Erythroblast (primary cell): ENCODE measurements around the gene GABRA4.
A peak's percentile ranks its signal among the peaks of the same experiment; 100 is the strongest.

ENCODE experiments used
- DNase-seq, 2 experiments: peaks; one replicate each; lab custom pipeline; 2025; lab: John Stamatoyannopoulos, UW
- GATA1 ChIP-seq: IDR thresholded peaks from 2 replicates; pipeline ENCODE4 v1.6.1; 2011; ENCODE audit warnings: low read depth, mild to moderate bottlenecking, control low read depth, low read length, moderate library complexity
- POLR2A ChIP-seq: IDR thresholded peaks from 2 replicates; pipeline ENCODE4 v1.6.1; 2011; ENCODE audit warnings: mild to moderate bottlenecking, low read length

GABRA4 gene

DNA sequence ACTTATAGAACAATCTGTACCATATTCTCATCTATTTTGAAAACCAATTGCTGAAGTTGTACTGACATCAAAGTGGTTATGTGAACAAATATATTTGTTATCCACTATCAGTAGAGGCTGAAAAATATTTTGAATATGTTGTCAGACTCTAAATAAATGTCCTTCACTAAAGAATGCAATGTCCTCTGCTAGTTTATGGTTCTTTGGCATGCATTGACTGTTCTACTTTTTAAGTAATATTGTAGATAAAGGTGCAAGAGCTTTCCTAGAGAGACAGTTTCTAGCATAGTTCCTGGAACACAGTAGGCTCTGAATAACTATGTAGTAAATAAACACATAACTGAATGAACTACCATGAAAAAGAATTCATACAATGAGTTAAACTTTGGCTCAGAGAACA, 66.2 kb downstream of the GABRA4 start:
- no peak for DNase-seq
- TF ChIP-seq GATA1, result no peak
- TF ChIP-seq POLR2A, result no peak

DNA sequence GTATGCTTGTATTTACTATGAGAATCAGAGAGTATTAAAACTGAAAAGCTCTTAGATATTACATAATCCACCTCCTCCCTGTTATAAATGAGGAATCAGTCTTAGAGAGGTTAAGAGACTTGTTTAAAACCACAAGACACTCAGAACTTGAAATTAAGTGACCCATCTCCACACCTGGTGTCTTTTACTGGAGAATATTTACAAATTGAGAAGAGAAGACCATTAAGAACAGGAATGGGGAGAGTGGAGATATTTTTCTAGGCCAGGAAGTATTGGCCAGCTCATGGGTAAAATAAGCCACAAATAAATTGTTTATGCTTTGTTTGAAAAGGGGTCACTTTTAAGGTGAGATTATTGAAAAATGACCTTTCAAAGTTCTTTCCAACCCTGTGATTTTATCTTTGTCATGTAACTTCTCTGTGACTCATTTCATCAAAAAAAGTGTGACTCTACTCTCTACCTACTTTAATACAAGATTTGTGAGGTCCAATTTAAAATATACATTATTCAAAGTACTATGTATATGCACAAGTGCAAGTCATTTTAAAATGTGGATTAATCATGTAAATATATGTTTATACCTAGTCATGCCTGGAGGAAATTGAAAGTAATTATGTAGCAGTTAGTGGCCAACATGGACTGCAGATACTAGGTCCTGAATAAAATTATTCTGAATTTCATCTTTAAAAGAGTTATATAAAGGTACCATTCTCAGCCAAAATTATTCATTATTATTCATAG, 68.4 kb downstream of the GABRA4 start:
- TF ChIP-seq POLR2A, result no peak
- TF ChIP-seq GATA1, result no peak

DNA sequence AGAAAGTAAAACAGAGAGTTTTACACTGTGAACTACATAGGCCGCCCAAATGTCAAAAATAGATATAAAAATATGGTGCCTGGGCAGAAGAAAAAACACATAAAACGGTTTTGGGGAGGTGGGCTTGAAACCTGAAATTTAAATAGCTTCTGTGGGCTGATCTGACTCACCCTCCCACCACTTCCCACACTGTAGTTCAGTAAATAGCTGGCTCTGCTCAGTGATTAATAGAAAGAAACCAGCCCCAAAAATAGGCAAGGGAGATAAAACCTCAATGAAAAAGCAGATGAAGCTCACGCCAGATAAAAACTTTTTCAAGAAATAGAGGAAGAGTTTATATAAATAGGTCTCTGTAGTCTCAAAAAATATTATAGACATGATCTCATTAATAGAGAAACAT, 71.2 kb downstream of the GABRA4 start:
- DNase-seq, result no peak
- TF ChIP-seq POLR2A (no peak), GATA1 (no peak)

More for the DNA sequence above, 68.4 kb downstream of the GABRA4 start:
- no peak for DNase-seq

DNA sequence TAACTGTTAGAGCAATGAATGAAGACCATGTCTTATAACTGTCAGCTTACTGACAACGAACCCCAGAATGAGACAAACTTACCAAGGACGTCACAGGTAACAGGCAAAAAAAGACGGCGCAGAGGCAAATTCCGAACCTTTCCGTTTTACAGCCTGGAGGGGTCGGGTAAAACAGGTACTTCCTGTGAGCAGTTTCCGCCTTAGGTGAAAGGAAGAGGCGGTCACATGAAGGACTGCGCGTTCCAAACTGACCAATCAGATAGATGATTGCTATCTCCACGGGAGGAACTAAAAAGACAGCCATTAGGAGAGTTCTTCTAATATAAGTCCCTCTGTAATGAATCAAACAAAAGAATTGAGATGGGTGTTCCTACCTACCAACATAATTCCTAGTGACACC, 84.3 kb downstream of the GABRA4 start, which contains the start of gene COX7B2:
COX7B2 (minus strand) TSS at position 168 of the 400 bp plus-strand sequence. CDS start 174,053 bp downstream, outside the sequence.
- TF ChIP-seq GATA1, result no peak
- TF ChIP-seq POLR2A, result no peak
- no peak for DNase-seq

DNA sequence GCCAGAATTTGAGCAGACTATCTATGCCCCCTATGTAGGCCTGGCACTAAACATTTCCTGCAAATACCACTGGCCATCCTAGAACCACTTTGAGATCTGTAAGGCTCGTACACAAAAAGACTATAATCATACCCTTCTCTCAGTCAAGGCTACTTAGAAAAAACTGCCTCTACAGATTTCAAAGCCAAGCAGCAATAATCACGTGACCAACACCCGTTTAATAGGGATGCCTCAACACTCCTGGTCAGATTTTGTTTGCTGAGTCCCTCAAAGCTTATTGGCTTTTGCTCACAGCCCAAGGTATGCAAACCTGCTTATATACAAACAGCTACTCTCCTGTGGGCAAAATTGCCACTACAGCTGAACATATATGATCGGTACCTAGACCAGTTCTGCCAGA, 85.2 kb downstream of the GABRA4 start:
- TF ChIP-seq POLR2A, result no peak
- no peak for TF ChIP-seq GATA1
- no peak for DNase-seq

DNA sequence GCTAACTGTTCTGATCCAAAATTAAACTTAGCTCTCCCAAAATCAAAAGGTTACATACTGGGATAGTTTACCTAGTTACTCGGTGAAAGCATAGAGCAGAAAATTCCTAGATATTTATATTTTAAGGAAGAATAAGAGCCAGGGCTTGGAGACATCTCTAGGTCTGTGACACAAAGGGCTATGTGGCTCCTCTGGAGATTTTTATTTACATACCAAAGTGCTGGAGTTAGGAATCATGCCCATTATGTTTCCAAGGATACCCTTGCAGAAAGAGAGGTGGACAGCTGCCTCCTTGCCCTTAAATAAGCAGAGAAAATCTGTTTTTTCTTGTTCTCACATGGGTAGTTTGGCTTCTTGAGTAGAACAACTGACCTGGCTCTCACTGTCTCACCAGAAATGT, 93.3 kb downstream of the GABRA4 start:
- no peak for DNase-seq
- no peak for TF ChIP-seq POLR2A
- TF ChIP-seq GATA1, result no peak

DNA sequence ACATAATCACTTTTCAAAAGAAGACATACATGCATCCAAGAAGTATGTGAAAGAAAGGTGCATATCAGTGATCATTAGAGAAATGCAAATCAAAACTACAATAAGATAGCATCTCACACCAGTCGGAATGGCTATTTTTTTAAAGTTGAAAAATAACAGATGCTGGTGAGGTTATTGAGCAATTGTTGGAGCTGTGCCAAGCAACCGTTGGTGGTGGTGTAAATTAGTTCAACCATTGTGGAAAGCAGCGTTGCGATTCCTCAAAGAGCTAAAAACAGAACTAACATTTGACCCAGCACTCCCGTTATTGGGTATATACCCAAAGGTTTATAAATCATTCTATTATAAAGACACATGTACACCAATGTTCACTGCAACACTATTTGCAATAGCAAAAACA, 98.6 kb downstream of the GABRA4 start:
- TF ChIP-seq POLR2A, result no peak
- TF ChIP-seq GATA1, result no peak
- no peak for DNase-seq

DNA sequence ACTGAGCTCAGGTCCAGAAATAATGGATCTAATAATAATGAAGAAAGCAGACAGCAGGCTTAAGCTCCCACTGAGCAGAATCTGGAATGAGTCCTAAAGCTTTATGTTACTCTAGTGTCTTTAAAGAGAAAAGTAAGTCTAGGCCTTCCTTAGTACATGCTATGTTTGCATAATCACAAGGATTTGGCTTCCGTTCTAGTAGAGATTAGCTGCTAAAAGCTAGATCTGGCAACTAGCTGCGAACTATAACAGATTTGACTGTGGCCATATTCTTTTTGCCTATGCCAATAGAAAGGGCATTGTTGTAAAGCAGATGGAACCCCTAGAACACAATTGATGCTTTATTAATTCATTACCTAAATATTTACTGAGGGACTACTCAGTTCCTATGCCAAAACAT, 103.3 kb downstream of the GABRA4 start:
- no peak for TF ChIP-seq POLR2A
- no peak for TF ChIP-seq GATA1
- DNase-seq, result no peak

DNA sequence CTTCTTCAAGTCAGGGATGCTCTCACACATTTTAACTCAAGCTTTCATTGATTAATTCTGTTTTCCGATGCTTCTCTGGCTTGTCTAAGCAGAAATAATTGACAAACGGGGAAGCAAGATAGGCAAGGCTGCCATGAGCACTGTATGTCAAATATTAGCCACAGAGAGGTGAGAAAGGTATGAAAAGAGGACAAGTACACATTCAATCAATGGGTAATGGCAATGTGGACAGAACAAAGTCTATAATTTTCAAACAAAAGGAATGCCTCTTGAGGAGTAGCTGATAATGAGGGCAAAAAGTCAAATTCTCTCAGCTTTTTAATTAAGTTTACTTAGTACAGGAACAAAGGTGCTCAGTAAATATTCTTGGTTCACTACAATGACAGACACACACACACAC, 104.0 kb downstream of the GABRA4 start:
- no peak for TF ChIP-seq GATA1
- TF ChIP-seq POLR2A, result no peak

DNA sequence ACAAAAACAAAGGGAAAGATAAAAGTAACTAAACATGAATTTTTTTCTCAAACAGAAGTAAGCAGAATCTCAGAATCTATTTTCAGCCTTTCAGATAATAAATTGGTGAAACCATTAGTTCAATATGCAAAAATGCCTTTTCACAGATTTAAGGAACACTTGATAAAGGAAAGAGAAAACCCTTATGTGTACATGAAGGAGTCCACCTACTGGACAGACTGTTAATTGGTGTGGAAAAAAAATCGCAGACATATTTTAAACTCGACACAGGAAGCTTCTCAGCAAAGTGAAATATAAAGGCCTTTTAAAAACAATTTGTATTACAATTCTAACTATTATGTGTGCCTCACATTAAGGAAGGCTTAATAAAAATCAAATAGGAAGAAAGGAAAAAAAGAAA, 106.7 kb downstream of the GABRA4 start:
- no peak for TF ChIP-seq POLR2A
- DNase-seq, result peak; percentile 10 to 25

More for the DNA sequence above, 104.0 kb downstream of the GABRA4 start:
- DNase-seq, result no peak

DNA sequence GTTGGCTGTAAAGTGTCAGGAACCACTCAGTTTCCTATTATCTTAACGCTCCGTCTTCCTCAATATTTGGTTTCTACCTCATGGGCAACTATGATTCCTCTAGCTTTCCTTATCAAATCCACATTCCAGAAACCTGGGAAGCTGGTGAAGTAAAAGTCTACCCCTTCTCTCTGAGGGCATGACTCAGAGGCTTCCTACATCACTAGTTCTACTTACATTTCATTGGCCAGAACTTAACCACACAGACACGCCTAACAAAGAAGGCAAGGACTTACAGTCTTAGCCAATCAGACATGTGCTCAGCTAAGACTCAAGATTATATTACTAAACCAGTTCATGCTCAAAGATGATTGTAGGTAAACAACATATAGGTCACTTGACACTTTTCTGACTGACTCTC, 114.7 kb downstream of the GABRA4 start:
- no peak for TF ChIP-seq POLR2A
- no peak for TF ChIP-seq GATA1
- no peak for DNase-seq

DNA sequence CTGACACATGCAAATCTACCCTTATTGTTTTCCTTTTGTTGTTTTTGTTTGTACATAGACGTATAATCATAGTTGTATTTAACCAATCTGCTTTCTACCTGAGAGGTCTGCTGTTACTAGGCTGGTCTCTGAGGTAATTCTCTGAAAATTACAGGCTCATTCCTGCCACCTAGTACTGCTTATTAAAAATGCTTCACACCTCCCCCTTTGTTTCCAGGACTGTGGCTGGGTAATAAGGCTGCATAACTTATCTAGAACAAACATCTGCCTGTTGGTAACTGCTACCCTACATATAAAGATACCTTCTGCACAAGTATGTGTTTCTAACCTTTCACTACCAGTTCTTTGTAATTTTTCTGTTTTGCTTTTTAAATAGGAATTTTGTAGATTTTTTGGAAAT, 118.6 kb downstream of the GABRA4 start:
- TF ChIP-seq POLR2A (no peak), GATA1 (no peak)
- DNase-seq, result peak; percentile 46 to 83

DNA sequence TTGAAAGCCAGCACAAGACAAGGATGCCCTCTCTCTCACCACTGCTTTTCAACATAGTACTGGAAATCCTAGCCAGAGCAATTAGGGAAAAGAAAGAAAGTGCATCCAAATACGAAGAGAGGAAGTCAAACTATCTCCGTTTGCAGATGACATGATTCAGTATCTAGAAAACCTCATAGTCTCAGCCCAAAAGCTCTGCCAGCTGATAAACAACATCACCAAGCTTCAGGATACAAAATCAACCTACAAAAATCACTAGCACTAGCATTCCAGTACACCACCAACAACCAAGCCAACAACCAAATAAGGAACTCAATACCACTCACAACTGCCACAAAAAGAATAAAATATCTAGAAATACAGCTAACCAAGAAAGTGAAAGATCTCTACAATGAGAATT, 123.0 kb downstream of the GABRA4 start:
- DNase-seq, result peak in 1 of 2 experiments; percentile 39
- TF ChIP-seq POLR2A, result no peak
- no peak for TF ChIP-seq GATA1
